HepG2 (cell line): Measurements from ENCODE around the gene SYT11. TPM values are rescaled to one million over a fixed set of nuclear protein-coding genes. Genes with fewer than 3 reads are reported as not detected.

Experiments used
- AGO2 ChIP-seq: fragments of 200-400 bp; formaldehyde crosslinking; optimal IDR thresholded peaks from 2 replicates; pipeline ENCODE3; 2017; ENCODE audit warnings: mild to moderate bottlenecking, low read depth, low read length, moderate library complexity
- ARID2 ChIP-seq: sonication (generic); formaldehyde crosslinking; IDR thresholded peaks from 2 replicates; pipeline ENCODE4 v1.8.1; 2022; ENCODE audit warnings: mild to moderate bottlenecking, missing genetic modification reagents, borderline replicate concordance
- FOXJ3 ChIP-seq: sonication (generic); formaldehyde crosslinking; IDR thresholded peaks from 2 replicates; pipeline ENCODE4 v1.4.0; 2020; ENCODE audit warnings: missing genetic modification reagents, mild to moderate bottlenecking, borderline replicate concordance
- KDM5B ChIP-seq: sonication (generic); formaldehyde crosslinking; IDR thresholded peaks from 2 replicates; pipeline ENCODE4 v1.4.0; 2020; ENCODE audit warnings: missing genetic modification reagents, mild to moderate bottlenecking, borderline replicate concordance
- TEAD2 ChIP-seq: sonication (generic); formaldehyde crosslinking; IDR thresholded peaks from 2 replicates; pipeline ENCODE4 v1.9.0; 2021; ENCODE audit warnings: missing genetic modification reagents
- YEATS2 ChIP-seq: sonication (generic); formaldehyde crosslinking; IDR thresholded peaks from 2 replicates; pipeline ENCODE4 v1.4.0; 2020; ENCODE audit warnings: missing genetic modification reagents, borderline replicate concordance
- ZBTB1 ChIP-seq: sonication (generic); formaldehyde crosslinking; IDR thresholded peaks from 2 replicates; pipeline ENCODE4 v1.4.0; 2020; ENCODE audit warnings: missing genetic modification reagents, borderline replicate concordance
- ZBTB42 ChIP-seq: sonication (generic); formaldehyde crosslinking; IDR thresholded peaks from 2 replicates; pipeline ENCODE4 v1.5.0; 2020; ENCODE audit warnings: mild to moderate bottlenecking, missing genetic modification reagents
- ZNF121 ChIP-seq: sonication (generic); formaldehyde crosslinking; IDR thresholded peaks from 2 replicates; pipeline ENCODE4 v1.5.0; 2020; ENCODE audit warnings: mild to moderate bottlenecking, missing genetic modification reagents
- ZNF274 ChIP-seq: sonication (generic); formaldehyde crosslinking; IDR thresholded peaks from 2 replicates; pipeline ENCODE4 v1.5.1; 2020; ENCODE audit warnings: mild to moderate bottlenecking, missing genetic modification reagents
- ZNF496 ChIP-seq: sonication (generic); formaldehyde crosslinking; IDR thresholded peaks from 2 replicates; pipeline ENCODE4 v1.8.1; 2023; ENCODE audit warnings: mild to moderate bottlenecking, moderate library complexity, missing genetic modification reagents; ENCODE audit not compliant: insufficient replicate concordance
- ZNF567 ChIP-seq: sonication (generic); formaldehyde crosslinking; IDR thresholded peaks from 2 replicates; pipeline ENCODE4 v1.8.1; 2023; ENCODE audit warnings: mild to moderate bottlenecking, missing genetic modification reagents, borderline replicate concordance
- polyA plus RNA-seq, 8 experiments: library from polyadenylated mRNA; depleted of rRNA in 3 of 8; stranded (reverse) in 7 of 8; unstranded in 1 of 8; fragments of >200 nt; fragmentation: Illumina TruSeq in 4 of 8; extraction: Trizol in 4 of 8; gene quantifications; 2 replicates each; pipeline versions ENCODE4 v1.2.1 to v1.2.3, GENCODE V29; 2011 to 2016; ENCODE audit warnings: low read depth in 4 of 8, missing spikeins in 1 of 8, mixed read lengths in 1 of 8; ENCODE audit not compliant: insufficient read depth in 1 of 8
- total RNA-seq, 5 experiments: library from RNA; depleted of rRNA; stranded (reverse); fragments of >200 nt; fragmentation: Illumina TruSeq; extraction: Trizol; gene quantifications; 2 replicates each; pipeline ENCODE4 v1.2.3, GENCODE V29; 2016; ENCODE audit warnings: low read depth in 1 of 5
- TF ChIP-seq, protein P1 (sequence below): sonication (generic); formaldehyde crosslinking; IDR thresholded peaks from 2 replicates; pipeline ENCODE4 v1.8.1; 2023; ENCODE audit warnings: mild to moderate bottlenecking, missing genetic modification reagents
- TF ChIP-seq, protein P2 (sequence below): sonication (generic); formaldehyde crosslinking; IDR thresholded peaks from 2 replicates; pipeline ENCODE4 v1.5.0; 2020; ENCODE audit warnings: mild to moderate bottlenecking, missing genetic modification reagents
- TF ChIP-seq, protein P3 (sequence below): sonication (generic); formaldehyde crosslinking; IDR thresholded peaks from 2 replicates; pipeline ENCODE4 v1.5.0; 2020; ENCODE audit warnings: mild to moderate bottlenecking, missing genetic modification reagents
- TF ChIP-seq, protein P4 (sequence below): sonication (generic); formaldehyde crosslinking; IDR thresholded peaks from 2 replicates; pipeline ENCODE4 v1.4.0; 2020; ENCODE audit warnings: missing genetic modification reagents, mild to moderate bottlenecking, borderline replicate concordance

SYT11 gene
- total and polyA plus RNA-seq, 2 of the 13 experiments (the other 11 are each of a cell fraction or from before 2014, with no cell fraction given): 0.22 to 0.59 TPM

DNA sequence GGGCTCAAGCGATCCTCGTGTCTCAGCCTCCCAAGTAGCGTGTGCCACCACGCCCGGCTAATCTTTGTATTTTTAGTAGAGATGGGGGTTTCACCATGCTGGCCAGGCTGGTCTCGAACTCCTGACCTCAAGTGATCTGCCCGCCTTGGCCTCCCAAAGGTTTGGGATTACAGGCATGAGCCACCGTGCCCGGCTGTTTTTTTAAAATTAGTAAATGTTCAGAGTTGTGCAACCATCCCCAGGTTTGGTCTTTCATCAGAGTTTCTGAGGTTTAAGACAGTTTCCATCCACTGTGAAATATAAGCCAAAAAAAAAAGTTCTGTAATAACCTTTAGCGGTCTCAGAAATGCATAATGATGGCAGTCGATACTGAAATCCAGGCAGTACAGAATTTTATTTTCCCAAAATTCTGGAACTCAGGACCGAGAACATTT is 550 bp upstream of the SYT11 start (continued):
- TF ChIP-seq ZNF567 (CRISPR knock-in tag) (no peak), YEATS2 (CRISPR knock-in tag) (no peak), ZNF274 (CRISPR knock-in tag) (no peak), KDM5B (CRISPR knock-in tag) (0 out of 2 replicates have a peak, but pooled peaks have one; percentile 22), ARID2 (CRISPR knock-in tag) (no peak), TEAD2 (CRISPR knock-in tag) (no peak), ZNF121 (peak; percentile 70), FOXJ3 (CRISPR knock-in tag) (no peak), ZNF496 (CRISPR knock-in tag) (no peak), ZBTB42 (CRISPR knock-in tag) (no peak), ZBTB1 (CRISPR knock-in tag) (no peak), AGO2 (no peak)
- TF ChIP-seq, protein P1, sequence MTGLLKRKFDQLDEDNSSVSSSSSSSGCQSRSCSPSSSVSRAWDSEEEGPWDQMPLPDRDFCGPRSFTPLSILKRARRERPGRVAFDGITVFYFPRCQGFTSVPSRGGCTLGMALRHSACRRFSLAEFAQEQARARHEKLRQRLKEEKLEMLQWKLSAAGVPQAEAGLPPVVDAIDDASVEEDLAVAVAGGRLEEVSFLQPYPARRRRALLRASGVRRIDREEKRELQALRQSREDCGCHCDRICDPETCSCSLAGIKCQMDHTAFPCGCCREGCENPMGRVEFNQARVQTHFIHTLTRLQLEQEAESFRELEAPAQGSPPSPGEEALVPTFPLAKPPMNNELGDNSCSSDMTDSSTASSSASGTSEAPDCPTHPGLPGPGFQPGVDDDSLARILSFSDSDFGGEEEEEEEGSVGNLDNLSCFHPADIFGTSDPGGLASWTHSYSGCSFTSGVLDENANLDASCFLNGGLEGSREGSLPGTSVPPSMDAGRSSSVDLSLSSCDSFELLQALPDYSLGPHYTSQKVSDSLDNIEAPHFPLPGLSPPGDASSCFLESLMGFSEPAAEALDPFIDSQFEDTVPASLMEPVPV (CRISPR knock-in tag): no peak
- TF ChIP-seq, protein P2, sequence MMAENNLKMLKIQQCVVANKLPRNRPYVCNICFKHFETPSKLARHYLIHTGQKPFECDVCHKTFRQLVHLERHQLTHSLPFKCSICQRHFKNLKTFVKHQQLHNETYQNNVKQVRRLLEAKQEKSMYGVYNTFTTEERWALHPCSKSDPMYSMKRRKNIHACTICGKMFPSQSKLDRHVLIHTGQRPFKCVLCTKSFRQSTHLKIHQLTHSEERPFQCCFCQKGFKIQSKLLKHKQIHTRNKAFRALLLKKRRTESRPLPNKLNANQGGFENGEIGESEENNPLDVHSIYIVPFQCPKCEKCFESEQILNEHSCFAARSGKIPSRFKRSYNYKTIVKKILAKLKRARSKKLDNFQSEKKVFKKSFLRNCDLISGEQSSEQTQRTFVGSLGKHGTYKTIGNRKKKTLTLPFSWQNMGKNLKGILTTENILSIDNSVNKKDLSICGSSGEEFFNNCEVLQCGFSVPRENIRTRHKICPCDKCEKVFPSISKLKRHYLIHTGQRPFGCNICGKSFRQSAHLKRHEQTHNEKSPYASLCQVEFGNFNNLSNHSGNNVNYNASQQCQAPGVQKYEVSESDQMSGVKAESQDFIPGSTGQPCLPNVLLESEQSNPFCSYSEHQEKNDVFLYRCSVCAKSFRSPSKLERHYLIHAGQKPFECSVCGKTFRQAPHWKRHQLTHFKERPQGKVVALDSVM: peak; percentile 98
- TF ChIP-seq, protein P3, sequence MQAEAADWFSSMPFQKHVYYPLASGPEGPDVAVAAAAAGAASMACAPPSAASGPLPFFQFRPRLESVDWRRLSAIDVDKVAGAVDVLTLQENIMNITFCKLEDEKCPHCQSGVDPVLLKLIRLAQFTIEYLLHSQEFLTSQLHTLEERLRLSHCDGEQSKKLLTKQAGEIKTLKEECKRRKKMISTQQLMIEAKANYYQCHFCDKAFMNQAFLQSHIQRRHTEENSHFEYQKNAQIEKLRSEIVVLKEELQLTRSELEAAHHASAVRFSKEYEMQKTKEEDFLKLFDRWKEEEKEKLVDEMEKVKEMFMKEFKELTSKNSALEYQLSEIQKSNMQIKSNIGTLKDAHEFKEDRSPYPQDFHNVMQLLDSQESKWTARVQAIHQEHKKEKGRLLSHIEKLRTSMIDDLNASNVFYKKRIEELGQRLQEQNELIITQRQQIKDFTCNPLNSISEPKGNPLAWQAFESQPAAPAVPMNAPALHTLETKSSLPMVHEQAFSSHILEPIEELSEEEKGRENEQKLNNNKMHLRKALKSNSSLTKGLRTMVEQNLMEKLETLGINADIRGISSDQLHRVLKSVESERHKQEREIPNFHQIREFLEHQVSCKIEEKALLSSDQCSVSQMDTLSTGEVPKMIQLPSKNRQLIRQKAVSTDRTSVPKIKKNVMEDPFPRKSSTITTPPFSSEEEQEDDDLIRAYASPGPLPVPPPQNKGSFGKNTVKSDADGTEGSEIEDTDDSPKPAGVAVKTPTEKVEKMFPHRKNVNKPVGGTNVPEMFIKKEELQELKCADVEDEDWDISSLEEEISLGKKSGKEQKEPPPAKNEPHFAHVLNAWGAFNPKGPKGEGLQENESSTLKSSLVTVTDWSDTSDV (CRISPR knock-in tag): no peak
- TF ChIP-seq, protein P4, sequence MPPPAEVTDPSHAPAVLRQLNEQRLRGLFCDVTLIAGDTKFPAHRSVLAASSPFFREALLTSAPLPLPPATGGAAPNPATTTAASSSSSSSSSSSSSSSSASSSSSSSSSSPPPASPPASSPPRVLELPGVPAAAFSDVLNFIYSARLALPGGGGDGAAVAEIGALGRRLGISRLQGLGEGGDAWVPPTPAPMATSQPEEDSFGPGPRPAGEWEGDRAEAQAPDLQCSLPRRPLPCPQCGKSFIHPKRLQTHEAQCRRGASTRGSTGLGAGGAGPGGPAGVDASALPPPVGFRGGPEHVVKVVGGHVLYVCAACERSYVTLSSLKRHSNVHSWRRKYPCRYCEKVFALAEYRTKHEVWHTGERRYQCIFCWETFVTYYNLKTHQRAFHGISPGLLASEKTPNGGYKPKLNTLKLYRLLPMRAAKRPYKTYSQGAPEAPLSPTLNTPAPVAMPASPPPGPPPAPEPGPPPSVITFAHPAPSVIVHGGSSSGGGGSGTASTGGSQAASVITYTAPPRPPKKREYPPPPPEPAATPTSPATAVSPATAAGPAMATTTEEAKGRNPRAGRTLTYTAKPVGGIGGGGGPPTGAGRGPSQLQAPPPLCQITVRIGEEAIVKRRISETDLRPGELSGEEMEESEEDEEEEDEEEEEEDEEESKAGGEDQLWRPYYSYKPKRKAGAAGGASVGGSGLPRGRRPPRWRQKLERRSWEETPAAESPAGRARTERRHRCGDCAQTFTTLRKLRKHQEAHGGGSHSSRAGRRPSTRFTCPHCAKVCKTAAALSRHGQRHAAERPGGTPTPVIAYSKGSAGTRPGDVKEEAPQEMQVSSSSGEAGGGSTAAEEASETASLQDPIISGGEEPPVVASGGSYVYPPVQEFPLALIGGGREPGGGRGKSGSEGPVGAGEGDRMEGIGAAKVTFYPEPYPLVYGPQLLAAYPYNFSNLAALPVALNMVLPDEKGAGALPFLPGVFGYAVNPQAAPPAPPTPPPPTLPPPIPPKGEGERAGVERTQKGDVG (CRISPR knock-in tag): no peak
